GM12892 (cell line): Measurements from ENCODE around the gene RGS7BP.

Experiments used
- POLR2A ChIP-seq: IDR thresholded peaks from 2 replicates; pipeline ENCODE4 v1.6.1; 2011; ENCODE audit warnings: low read depth, low read length, control low read depth
- POLR2AphosphoS5 ChIP-seq: IDR thresholded peaks from 2 replicates; pipeline ENCODE4 v1.6.1; 2011; ENCODE audit warnings: low read depth, low read length, control low read depth
- TAF1 ChIP-seq: IDR thresholded peaks from 2 replicates; pipeline ENCODE4 v1.6.1; 2011; ENCODE audit warnings: low read depth, mild to moderate bottlenecking, control low read depth, low read length, borderline replicate concordance

- no peak for TF ChIP-seq POLR2AphosphoS5
- no peak for TF ChIP-seq POLR2A
- TF ChIP-seq TAF1 = no peak
Measured at GRCh38 chr5:64595031-64595855, 89.4 kb downstream of the RGS7BP start.
